ENCODE data around the gene ACAP2.
A peak's percentile ranks its signal among the peaks of the same experiment; 100 is the strongest.
"Not testable (repeated sequence)": the region's sequence is repeated elsewhere in the genome, so short reads cannot be mapped to it uniquely, and the experiment has no call there.

Gene ACAP2

GRCh38 chr3:195240171-195240701 lies 202.6 kb downstream of the ACAP2 start:
- no peak for DNase-seq

- DNase-seq, result no peak
Observed at GRCh38 chr3:195239121-195239520, 203.7 kb downstream of the ACAP2 start.

- DNase-seq, result no peak
Observed at GRCh38 chr3:195238586-195239118, 204.2 kb downstream of the ACAP2 start.

GRCh38 chr3:195238081-195238571 lies 204.7 kb downstream of the ACAP2 start:
- no peak for DNase-seq

- DNase-seq, result no peak
Observed at GRCh38 chr3:195236801-195237570, 205.8 kb downstream of the ACAP2 start.

- DNase-seq, result no peak
Observed at GRCh38 chr3:195236076-195236798, 206.6 kb downstream of the ACAP2 start.

GRCh38 chr3:195230244-195230643 lies 212.6 kb downstream of the ACAP2 start:
- no peak for DNase-seq

- DNase-seq, result not testable (repeated sequence)
Observed at GRCh38 chr3:195228886-195229285, 213.9 kb downstream of the ACAP2 start.

- DNase-seq, result no peak
Observed at GRCh38 chr3:195227871-195228270, 214.9 kb downstream of the ACAP2 start.

- peak; percentile 14 for DNase-seq
Observed at GRCh38 chr3:195226900-195227447, 215.8 kb downstream of the ACAP2 start.

GRCh38 chr3:195226445-195226844 lies 216.4 kb downstream of the ACAP2 start:
- no peak for DNase-seq

- no peak for DNase-seq
Observed at GRCh38 chr3:195224980-195225580, 217.7 kb downstream of the ACAP2 start.
